GM19240 (cell line): ENCODE results near the gene OTUD5.
A peak's percentile ranks its signal among the peaks of the same experiment; 100 is the strongest.

ENCODE experiments used
- DNase-seq: peaks from one replicate; pipeline ENCODE4 v3.0.0; 2011; ENCODE audit warnings: low spot score; ENCODE audit not compliant: insufficient read length

Gene OTUD5

DNA sequence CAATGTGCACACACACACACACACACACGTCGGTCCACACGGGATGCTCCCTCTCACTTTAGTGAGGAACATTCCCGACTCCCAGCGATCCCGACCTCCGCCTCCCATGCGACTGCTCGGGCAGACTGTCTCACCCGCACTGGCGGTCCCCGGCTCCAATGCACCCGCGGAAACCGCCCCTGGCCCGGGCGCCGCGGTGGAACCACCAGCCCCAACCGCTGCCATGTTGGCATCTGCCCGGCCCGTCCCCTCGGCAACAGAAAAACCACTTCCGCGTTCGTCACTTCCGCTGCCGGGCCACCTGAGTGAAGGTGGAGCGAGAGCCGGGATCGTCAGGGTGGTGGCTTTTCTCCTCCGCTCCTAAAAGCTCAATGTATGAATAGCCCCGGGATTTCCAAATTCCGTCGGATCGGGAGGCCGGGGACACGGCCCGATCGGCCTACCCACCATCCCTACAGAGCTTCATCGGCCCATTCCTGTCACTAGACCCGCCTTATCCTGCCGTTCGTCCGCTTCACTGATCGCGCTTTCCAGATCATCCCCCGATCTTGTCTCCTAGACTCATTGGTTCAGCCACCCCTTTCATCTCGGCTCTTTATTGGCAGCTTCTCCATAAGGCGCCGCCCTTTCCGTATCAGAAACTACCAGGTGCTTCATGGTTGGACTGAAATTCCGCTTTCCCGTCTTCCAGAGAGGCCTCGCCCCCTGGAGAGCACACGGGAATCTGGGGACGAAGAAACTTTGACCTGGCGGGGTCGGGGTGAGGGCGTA lies 45.8 kb downstream of the OTUD5 start, which contains the start of gene SLC35A2:
Gene SLC35A2 (minus strand): TSS at position 235 of the 771 bp plus-strand sequence. CDS start 10 bp downstream, at position 225.
- no peak for DNase-seq

DNA sequence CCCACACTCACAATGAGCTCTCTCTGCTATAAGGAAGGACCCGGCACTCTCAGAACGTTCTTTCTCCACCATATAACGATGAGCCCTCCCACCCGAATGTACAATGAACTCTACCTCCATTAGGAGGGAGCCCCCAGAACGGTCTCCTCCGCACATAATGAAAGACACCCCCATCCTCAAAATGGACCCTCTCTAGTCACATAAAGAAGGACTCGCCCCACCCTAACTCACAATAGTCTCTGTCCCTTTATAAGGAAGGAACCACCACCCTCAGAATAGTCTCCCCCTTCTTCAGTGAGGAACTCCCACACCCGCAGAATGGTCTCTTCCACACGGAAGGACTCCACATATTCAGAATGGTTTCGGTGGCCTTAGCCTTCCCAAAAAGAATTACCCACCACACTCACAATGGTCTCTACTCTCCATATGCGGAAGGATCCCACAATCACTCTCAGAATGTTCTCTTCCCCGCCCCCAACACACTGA lies 46.4 kb downstream of the OTUD5 start:
- DNase-seq = no peak

- DNase-seq = no peak
Observed at GRCh38 chrX:48909703-48910294, 47.6 kb downstream of the OTUD5 start.

DNA sequence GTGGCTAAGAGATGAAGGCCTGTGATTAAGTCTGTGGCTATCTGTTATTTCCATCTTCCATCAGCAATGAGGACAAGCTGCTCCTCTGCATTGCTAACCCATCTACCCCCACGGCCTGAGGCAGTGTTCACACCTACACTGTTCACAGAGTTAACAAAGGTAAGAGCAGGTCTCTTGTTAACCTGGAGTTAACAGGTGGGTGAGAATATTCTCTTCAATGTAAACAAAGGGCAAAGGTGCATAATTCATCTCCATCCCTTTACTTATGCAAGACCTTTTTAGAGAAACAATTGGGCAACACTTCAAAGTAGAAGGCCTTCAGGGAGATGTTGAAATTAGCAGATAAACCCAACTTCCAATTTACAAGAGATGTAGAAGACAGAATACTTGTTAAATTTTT lies 48.8 kb downstream of the OTUD5 start:
- DNase-seq = no peak

GRCh38 chrX:48905090-48905790 lies 52.2 kb downstream of the OTUD5 start:
- DNase-seq = no peak

GRCh38 chrX:48904626-48905025 lies 52.8 kb downstream of the OTUD5 start:
- no peak for DNase-seq

DNA sequence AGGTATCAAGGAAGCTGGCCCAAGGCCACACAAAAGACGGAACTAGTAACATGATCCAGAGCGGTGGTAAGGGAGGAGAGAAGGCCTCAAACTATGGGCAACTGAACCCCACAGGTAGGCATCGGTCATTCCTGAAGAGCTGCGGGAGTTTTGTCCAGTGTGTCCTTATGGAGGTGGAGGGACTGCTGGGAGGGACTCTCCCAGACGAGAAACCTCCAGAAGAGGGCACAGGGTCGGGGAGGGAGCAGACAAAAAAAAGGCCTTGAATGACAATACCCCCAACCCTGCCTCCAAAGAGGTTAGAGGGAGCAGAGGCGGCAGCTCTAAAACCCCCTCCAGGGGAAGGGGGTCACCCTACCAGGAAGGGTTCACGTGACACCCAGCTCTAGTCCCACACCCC lies 53.2 kb downstream of the OTUD5 start:
- no peak for DNase-seq

DNA sequence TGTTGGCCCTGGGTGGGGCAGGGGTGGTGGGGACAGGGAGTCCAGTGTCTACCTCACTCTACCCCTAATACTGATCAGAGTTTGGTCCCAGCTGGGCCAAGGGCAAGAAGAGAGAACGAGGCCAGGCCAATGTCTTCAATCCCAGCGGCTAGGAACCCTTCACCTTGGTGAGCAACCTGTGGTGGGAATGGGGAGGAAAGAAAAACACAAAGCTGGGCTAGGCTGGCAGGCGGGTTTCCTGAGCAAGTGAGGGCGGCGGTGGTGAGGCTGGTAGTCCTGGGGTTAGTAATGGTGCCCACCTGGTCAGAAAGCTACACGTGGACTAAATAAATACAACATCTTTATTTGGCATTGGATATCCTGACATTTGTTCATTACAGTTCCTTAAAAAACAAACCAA lies 54.1 kb downstream of the OTUD5 start:
- DNase-seq = no peak

- DNase-seq = no peak
Observed at GRCh38 chrX:48902776-48903175, 54.6 kb downstream of the OTUD5 start.

DNA sequence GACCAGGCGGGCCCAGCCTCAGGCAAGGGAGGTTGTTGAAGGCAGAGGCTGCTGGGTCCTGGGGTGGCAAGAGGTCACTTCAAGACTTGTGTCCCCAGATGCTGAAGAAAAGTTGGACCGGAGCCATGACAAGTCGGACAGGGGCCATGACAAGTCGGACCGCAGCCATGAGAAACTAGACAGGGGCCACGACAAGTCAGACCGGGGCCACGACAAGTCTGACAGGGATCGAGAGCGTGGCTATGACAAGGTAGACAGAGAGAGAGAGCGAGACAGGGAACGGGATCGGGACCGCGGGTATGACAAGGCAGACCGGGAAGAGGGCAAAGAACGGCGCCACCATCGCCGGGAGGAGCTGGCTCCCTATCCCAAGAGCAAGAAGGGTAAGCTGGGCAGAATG lies 55.3 kb downstream of the OTUD5 start:
- no peak for DNase-seq

GRCh38 chrX:48901069-48901468 lies 56.3 kb downstream of the OTUD5 start:
- no peak for DNase-seq

GRCh38 chrX:48899078-48899410 lies 58.4 kb downstream of the OTUD5 start:
- DNase-seq = no peak

DNA sequence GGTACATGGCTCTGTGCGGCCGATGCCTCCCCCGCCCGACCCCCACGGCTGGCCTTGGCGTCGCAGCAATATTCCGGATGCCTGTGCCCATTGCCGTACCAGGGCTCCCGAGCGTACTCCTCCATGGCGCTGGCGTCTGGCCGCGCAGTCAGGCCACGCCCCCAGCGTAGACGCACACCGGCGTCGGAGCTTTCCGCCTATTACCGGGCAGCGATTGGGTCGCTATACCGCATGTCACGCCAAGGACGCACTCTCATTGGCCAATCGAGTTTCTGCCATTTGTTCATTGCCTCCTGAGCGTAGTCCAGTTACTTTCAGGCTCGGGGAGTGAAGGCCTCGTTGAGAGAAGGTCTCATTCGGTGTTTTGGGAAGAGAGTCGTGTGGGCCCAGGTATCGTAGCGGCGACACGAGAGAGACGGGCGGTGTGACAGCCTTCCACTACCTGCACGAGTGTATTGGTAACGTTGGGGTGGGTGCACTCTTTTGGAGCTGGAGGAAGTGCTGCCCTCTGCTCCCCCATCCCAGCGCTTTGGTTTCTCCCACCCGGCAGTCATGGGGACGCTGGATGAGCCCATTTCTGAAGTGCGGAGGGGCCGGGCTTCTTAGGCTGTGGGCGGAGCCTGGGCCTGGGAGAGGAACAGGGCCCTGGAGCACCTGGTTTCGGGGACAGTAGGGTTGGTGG lies 59.6 kb downstream of the OTUD5 start, which contains the start of the genes PQBP1 and TIMM17B:
Gene PQBP1 (plus strand): TSS at position 306 of the 682 bp plus-strand sequence. CDS start 580 bp downstream, outside the sequence.
Gene TIMM17B (minus strand): TSS at position 144 of the 682 bp plus-strand sequence. CDS start 19 bp downstream, at position 125.
- DNase-seq = peak; percentile 74

- no peak for DNase-seq
Observed at GRCh38 chrX:48897157-48897624, 60.2 kb downstream of the OTUD5 start.

- DNase-seq = no peak
Observed at GRCh38 chrX:48896611-48897011, 60.8 kb downstream of the OTUD5 start.

GRCh38 chrX:48894891-48895290 lies 62.5 kb downstream of the OTUD5 start:
- no peak for DNase-seq

DNA sequence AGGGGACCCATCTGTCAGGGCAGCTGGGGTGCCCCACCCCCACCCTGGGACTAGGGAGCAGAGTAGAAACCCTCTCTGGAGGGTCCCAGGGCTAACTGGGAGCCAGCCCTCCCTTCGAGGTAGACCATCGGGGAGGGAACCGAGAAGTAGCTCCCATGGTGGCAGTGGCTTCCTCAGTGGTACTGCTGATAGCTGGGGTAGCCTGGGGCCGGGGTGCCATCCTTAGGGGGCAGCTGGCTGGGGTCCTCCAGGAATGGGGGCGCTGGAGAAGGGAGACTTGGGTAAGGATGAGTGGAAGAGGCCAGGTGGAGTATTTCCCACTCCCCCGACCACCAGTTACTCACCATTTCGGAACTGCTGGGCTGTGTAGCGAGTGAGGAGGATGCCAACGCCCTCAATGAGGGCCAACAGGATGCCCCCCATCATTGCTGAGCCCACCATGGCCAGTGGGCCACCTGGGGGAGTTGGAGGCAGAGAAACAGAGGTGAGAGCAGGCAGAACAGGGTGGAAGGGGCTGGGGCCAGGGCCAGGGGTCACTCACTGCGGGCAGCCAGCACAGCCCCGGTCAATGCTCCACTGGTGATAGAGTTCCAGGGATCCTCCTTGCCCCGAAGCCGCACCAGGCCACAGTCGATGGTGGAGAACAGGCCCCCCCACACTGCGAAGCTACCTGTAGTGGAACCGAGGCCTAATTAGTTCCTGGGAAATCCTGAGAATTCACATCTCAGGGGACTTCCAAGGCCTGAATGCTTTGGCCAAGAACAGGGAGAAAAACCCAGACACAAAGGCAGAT lies 63.7 kb downstream of the OTUD5 start:
- no peak for DNase-seq

DNA sequence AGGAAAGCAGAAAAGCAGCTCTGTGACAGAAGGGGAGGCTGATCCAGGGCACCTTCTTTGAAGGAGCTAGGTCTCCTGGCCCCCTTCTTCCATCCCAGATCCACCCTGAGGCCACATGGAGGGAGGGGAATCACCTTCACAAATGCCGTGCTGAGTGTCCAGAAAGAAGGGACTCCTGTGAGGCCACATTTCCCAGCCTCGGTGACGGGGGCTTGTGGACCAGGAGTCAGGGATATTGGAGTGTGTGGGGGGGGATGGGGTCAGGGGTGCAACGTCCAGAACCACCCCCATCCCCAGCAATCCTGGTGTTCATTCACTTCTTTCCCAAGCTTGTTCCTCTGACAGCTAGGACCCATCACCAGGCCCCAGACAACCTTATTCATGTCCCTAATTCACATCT lies 64.5 kb downstream of the OTUD5 start:
- no peak for DNase-seq

DNA sequence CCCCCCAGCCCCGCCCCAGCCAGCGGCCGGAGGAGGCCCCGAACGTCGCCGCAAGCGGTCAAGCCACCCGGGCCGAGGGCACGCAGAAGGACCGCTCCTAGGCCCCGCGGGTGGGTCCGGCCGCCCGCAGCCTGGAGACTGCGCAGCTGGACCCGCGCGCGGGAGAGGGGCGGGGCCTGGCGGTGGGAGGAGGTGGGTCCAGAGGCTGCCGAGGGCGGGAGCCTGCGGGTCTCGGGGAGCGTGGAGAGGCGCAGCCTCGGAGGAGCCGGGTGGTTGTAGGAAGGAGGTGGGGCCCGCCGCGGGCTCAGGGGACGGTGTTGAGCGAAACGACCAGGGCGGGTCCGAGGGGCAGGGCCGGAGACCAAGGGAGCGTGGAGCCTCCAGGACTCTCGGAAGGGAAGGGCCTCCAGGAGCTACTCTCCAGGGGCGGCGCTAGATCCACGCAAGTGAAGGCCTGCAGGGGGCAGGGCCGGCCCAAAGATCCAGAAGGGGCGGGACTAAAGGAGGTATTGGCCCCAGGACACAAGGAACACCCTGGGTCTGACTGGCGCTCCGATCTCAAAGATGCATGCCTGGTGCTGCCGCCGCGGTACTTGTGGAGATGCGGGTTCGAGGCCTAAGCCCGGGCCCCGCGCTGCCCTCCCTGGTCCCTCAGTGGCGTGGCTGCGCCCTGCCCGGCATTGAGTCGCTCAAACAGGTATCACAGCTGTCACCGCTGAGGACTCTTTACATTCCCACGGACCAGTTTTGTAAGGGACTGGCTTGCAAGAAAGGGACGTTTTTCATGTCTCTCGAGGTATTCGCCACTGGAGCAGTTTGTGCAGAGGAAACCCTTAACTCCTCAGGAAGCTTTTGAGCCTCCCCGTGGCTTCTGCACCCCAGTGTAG lies 65.8 kb downstream of the OTUD5 start:
- no peak for DNase-seq
